ENCODE measurements around the gene TLCD3B.
"Not testable (repeated sequence)": the region's sequence is repeated elsewhere in the genome, so short reads cannot be mapped to it uniquely, and the experiment has no call there.

TLCD3B gene

GRCh38 chr16:30024451-30024850, 6.6 kb downstream of the TLCD3B start:
- peaks cover 15% of the 10 kb centered on the region in 2 donors for H3K27me3 ChIP-seq (ENCODE audit: control insufficient read depth in 1 of 2, insufficient read depth in 2 of 2, low read length in 2 of 2)
- H3K36me3 ChIP-seq (ENCODE audit: control insufficient read depth in 2 of 2, insufficient read depth in 2 of 2, low read length in 2 of 2): no peaks in the 10 kb centered on the region
- no peak overlapping the region for H3K4me3 ChIP-seq (ENCODE audit: low read length in 2 of 2)
- no peaks in the 10 kb centered on the region for H3K9me3 ChIP-seq (ENCODE audit: control insufficient read depth in 2 of 2, low read length in 2 of 2)
- H3K9ac ChIP-seq (ENCODE audit: low read length in 2 of 2): no peak overlapping the region
- no peak overlapping the region for H3K27ac ChIP-seq (ENCODE audit: low read length)
- H3K4me1 ChIP-seq (ENCODE audit: control insufficient read depth, insufficient read depth, low read length): peaks cover 13% of the 10 kb centered on the region

GRCh38 chr16:30023586-30023985, 7.5 kb downstream of the TLCD3B start:
- peaks cover 6 to 12% of the 10 kb centered on the region in 2 donors for H3K27me3 ChIP-seq (ENCODE audit: control insufficient read depth in 1 of 2, insufficient read depth in 2 of 2, low read length in 2 of 2)
- no peaks in the 10 kb centered on the region for H3K9me3 ChIP-seq (ENCODE audit: control insufficient read depth in 2 of 2, low read length in 2 of 2)
- no peak overlapping the region for H3K27ac ChIP-seq (ENCODE audit: low read length)
- peaks cover 13% of the 10 kb centered on the region for H3K4me1 ChIP-seq (ENCODE audit: control insufficient read depth, insufficient read depth, low read length)
- H3K4me3 ChIP-seq (ENCODE audit: low read length in 2 of 2): no peak overlapping the region
- no peaks in the 10 kb centered on the region for H3K36me3 ChIP-seq (ENCODE audit: control insufficient read depth in 2 of 2, insufficient read depth in 2 of 2, low read length in 2 of 2)
- no peak overlapping the region for H3K9ac ChIP-seq (ENCODE audit: low read length in 2 of 2)

GRCh38 chr16:30022887-30023286, 8.2 kb downstream of the TLCD3B start, which contains the start of gene C16orf92:
TSS of gene C16orf92 (plus strand) at chr16:30023198. CDS start at chr16:30023341, 143 bp downstream.
- no peak within 1 kb of the TSS for H3K4me3 ChIP-seq (ENCODE audit: low read length in 2 of 2)
- no peak within 1 kb of the TSS for H3K9ac ChIP-seq (ENCODE audit: low read length in 2 of 2)
- peaks cover 5 to 6% of the 10 kb centered on the region in 2 donors for H3K27me3 ChIP-seq (ENCODE audit: control insufficient read depth in 1 of 2, insufficient read depth in 2 of 2, low read length in 2 of 2)
- no peaks in the 10 kb centered on the region for H3K36me3 ChIP-seq (ENCODE audit: control insufficient read depth in 2 of 2, insufficient read depth in 2 of 2, low read length in 2 of 2)
- no peaks in the 10 kb centered on the region for H3K9me3 ChIP-seq (ENCODE audit: control insufficient read depth in 2 of 2, low read length in 2 of 2)
- no peak within 1 kb of the TSS for H3K27ac ChIP-seq (ENCODE audit: low read length)
- peaks cover 13% of the 10 kb centered on the region for H3K4me1 ChIP-seq (ENCODE audit: control insufficient read depth, insufficient read depth, low read length)

GRCh38 chr16:30018731-30019158, 12.3 kb downstream of the TLCD3B start:
- Histone ChIP-seq H3K27me3 (ENCODE audit: control insufficient read depth in 1 of 2, insufficient read depth in 2 of 2, low read length in 2 of 2) (no peaks in the 10 kb centered on the region), H3K4me1 (ENCODE audit: control insufficient read depth, insufficient read depth, low read length) (peaks cover 11% of the 10 kb centered on the region), H3K9me3 (ENCODE audit: control insufficient read depth in 2 of 2, low read length in 2 of 2) (no peaks in the 10 kb centered on the region), H3K9ac (ENCODE audit: low read length in 2 of 2) (no peak overlapping the region), H3K36me3 (ENCODE audit: control insufficient read depth in 2 of 2, insufficient read depth in 2 of 2, low read length in 2 of 2) (no peaks in the 10 kb centered on the region), H3K4me3 (ENCODE audit: low read length in 2 of 2) (no peak overlapping the region), H3K27ac (ENCODE audit: low read length) (no peak overlapping the region)

- not testable (repeated sequence) for H3K27ac ChIP-seq (ENCODE audit: low read length); H3K9ac ChIP-seq (ENCODE audit: low read length in 2 of 2); H3K36me3 ChIP-seq (ENCODE audit: control insufficient read depth in 2 of 2, insufficient read depth in 2 of 2, low read length in 2 of 2); H3K4me3 ChIP-seq (ENCODE audit: low read length in 2 of 2); H3K9me3 ChIP-seq (ENCODE audit: control insufficient read depth in 2 of 2, low read length in 2 of 2); H3K27me3 ChIP-seq (ENCODE audit: control insufficient read depth in 1 of 2, insufficient read depth in 2 of 2, low read length in 2 of 2)
- H3K4me1 ChIP-seq (ENCODE audit: control insufficient read depth, insufficient read depth, low read length): peaks cover 11% of the 10 kb centered on the region
Measured at GRCh38 chr16:30017937-30018336, 13.1 kb downstream of the TLCD3B start.

- H3K27me3 ChIP-seq (ENCODE audit: control insufficient read depth in 1 of 2, insufficient read depth in 2 of 2, low read length in 2 of 2): peaks cover 0 to 1% of the 10 kb centered on the region in 2 donors
- H3K4me1 ChIP-seq (ENCODE audit: control insufficient read depth, insufficient read depth, low read length): peaks cover 11% of the 10 kb centered on the region
Measured at GRCh38 chr16:30017277-30017656, 13.8 kb downstream of the TLCD3B start.

GRCh38 chr16:30016555-30017276, 14.4 kb downstream of the TLCD3B start:
- Histone ChIP-seq H3K9me3 (ENCODE audit: control insufficient read depth in 2 of 2, low read length in 2 of 2) (no peaks in the 10 kb centered on the region), H3K4me3 (ENCODE audit: low read length in 2 of 2) (no peak overlapping the region), H3K36me3 (ENCODE audit: control insufficient read depth in 2 of 2, insufficient read depth in 2 of 2, low read length in 2 of 2) (no peaks in the 10 kb centered on the region), H3K27ac (ENCODE audit: low read length) (no peak overlapping the region), H3K9ac (ENCODE audit: low read length in 2 of 2) (no peak overlapping the region), H3K4me1 (ENCODE audit: control insufficient read depth, insufficient read depth, low read length) (peaks cover 8% of the 10 kb centered on the region), H3K27me3 (ENCODE audit: control insufficient read depth in 1 of 2, insufficient read depth in 2 of 2, low read length in 2 of 2) (peaks cover 5 to 7% of the 10 kb centered on the region in 2 donors)

More at GRCh38 chr16:30017277-30017656, 13.8 kb downstream of the TLCD3B start:
- Histone ChIP-seq H3K9me3 (ENCODE audit: control insufficient read depth in 2 of 2, low read length in 2 of 2) (no peaks in the 10 kb centered on the region), H3K27ac (ENCODE audit: low read length) (no peak overlapping the region), H3K9ac (ENCODE audit: low read length in 2 of 2) (no peak overlapping the region), H3K4me3 (ENCODE audit: low read length in 2 of 2) (no peak overlapping the region), H3K36me3 (ENCODE audit: control insufficient read depth in 2 of 2, insufficient read depth in 2 of 2, low read length in 2 of 2) (no peaks in the 10 kb centered on the region)

GRCh38 chr16:30015450-30015849, 15.6 kb downstream of the TLCD3B start:
- H3K9me3 ChIP-seq (ENCODE audit: control insufficient read depth in 2 of 2, low read length in 2 of 2); H3K4me1 ChIP-seq (ENCODE audit: control insufficient read depth, insufficient read depth, low read length); H3K27ac ChIP-seq (ENCODE audit: low read length); H3K4me3 ChIP-seq (ENCODE audit: low read length in 2 of 2); H3K9ac ChIP-seq (ENCODE audit: low read length in 2 of 2); H3K36me3 ChIP-seq (ENCODE audit: control insufficient read depth in 2 of 2, insufficient read depth in 2 of 2, low read length in 2 of 2): not testable (repeated sequence)
- peaks cover 11 to 18% of the 10 kb centered on the region in 2 donors for H3K27me3 ChIP-seq (ENCODE audit: control insufficient read depth in 1 of 2, insufficient read depth in 2 of 2, low read length in 2 of 2)

- not testable (repeated sequence) for H3K4me3 ChIP-seq (ENCODE audit: low read length in 2 of 2); H3K4me1 ChIP-seq (ENCODE audit: control insufficient read depth, insufficient read depth, low read length); H3K36me3 ChIP-seq (ENCODE audit: control insufficient read depth in 2 of 2, insufficient read depth in 2 of 2, low read length in 2 of 2); H3K9me3 ChIP-seq (ENCODE audit: control insufficient read depth in 2 of 2, low read length in 2 of 2); H3K9ac ChIP-seq (ENCODE audit: low read length in 2 of 2); H3K27ac ChIP-seq (ENCODE audit: low read length)
- peaks cover 25 to 39% of the 10 kb centered on the region in 2 donors for H3K27me3 ChIP-seq (ENCODE audit: control insufficient read depth in 1 of 2, insufficient read depth in 2 of 2, low read length in 2 of 2)
Measured at GRCh38 chr16:30012598-30012997, 18.5 kb downstream of the TLCD3B start.

- no peaks in the 10 kb centered on the region for H3K36me3 ChIP-seq (ENCODE audit: control insufficient read depth in 2 of 2, insufficient read depth in 2 of 2, low read length in 2 of 2)
- H3K27ac ChIP-seq (ENCODE audit: low read length): no peak overlapping the region
- peaks cover 9% of the 10 kb centered on the region for H3K4me1 ChIP-seq (ENCODE audit: control insufficient read depth, insufficient read depth, low read length)
- no peaks in the 10 kb centered on the region for H3K9me3 ChIP-seq (ENCODE audit: control insufficient read depth in 2 of 2, low read length in 2 of 2)
- no peak overlapping the region for H3K9ac ChIP-seq (ENCODE audit: low read length in 2 of 2)
- peaks cover 25 to 40% of the 10 kb centered on the region in 2 donors for H3K27me3 ChIP-seq (ENCODE audit: control insufficient read depth in 1 of 2, insufficient read depth in 2 of 2, low read length in 2 of 2)
- no peak overlapping the region for H3K4me3 ChIP-seq (ENCODE audit: low read length in 2 of 2)
Measured at GRCh38 chr16:30011714-30012504, 19.2 kb downstream of the TLCD3B start.

Data from stomach smooth muscle (tissue), 2 donors.